ENCODE results near the gene NOL11. TPM values are rescaled to one million over a fixed set of nuclear protein-coding genes. Genes with fewer than 3 reads are reported as not detected.

Gene NOL11
- total and polyA plus RNA-seq, 2 of the 8 experiments (the other 6 are each of a cell fraction or from before 2014, with no cell fraction given), result 58.0 to 97.2 TPM

DNA sequence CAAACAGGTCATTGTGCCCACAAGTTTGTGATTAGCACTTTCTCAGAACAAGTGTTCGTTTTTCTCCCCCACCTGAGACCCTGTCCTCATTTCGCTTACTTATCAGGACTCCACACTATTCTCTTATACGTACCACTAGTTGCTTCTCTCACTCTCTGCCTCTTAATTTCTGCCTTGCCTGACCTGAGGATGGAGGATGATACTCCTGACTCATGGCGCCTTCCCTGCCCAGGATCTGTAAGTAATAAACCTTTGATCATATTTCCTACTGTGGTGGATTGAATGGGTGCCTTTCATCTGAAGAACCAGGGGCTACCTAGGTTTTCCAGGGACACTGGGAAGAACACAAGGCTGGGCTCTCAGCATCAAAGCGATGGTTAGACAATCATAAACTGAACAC is 67.8 kb downstream of the NOL11 start:
- Histone ChIP-seq H3K14ac (ENCODE audit: insufficient read length) (no peak overlapping the region), H3K4ac (replicated peaks; ENCODE audit: insufficient read length, low read depth, low read length) (no peak overlapping the region), H3K79me1 (ENCODE audit: low read depth, low read length) (no peaks in the 10 kb centered on the region), H2BK15ac (ENCODE audit: low read length) (no peak overlapping the region), H4K8ac (ENCODE audit: extremely low read depth, insufficient read depth, low read length) (no peak overlapping the region), H4K20me1 (replicated peaks in 1 of 2; ENCODE audit: control insufficient read depth in 1 of 2, insufficient read depth in 2 of 2, low read length in 2 of 2) (no peaks in the 10 kb centered on the region), H2AK5ac (ENCODE audit: low read depth, low read length) (no peak overlapping the region), H2BK120ac (replicated peaks; ENCODE audit: low read depth, low read length) (no peak overlapping the region), H3K79me2 (ENCODE audit: control insufficient read depth in 1 of 2, insufficient read depth in 2 of 2, low read length in 2 of 2) (no peaks in the 10 kb centered on the region), H3K18ac (ENCODE audit: extremely low read depth, low read length) (no peak overlapping the region), H3K27ac (ENCODE audit: low read depth, low read length) (no peak overlapping the region), H3K36me3 (ENCODE audit: control insufficient read depth in 2 of 4, insufficient read depth in 4 of 4, low read length in 3 of 4) (no peaks in the 10 kb centered on the region), H3K9ac (replicated peaks in 1 of 4; ENCODE audit: extremely low read depth in 1 of 4, low read depth in 3 of 4, low read length in 3 of 4) (no peak overlapping the region), H3K23ac (ENCODE audit: insufficient read length) (no peak overlapping the region), H3K4me2 (ENCODE audit: insufficient read depth in 1 of 2, low read depth in 2 of 2, low read length in 2 of 2) (no peak overlapping the region), H3K56ac (replicated peaks; ENCODE audit: insufficient read length, low read depth, low read length) (no peak overlapping the region), H3K23me2 (ENCODE audit: low read depth, low read length) (no peaks in the 10 kb centered on the region; the same call in 1 of the 2 replicates), H4K5ac (ENCODE audit: insufficient read length, low read depth, low read length) (no peak overlapping the region), H2BK12ac (ENCODE audit: low read depth, low read length) (no peak overlapping the region), H3K27me3 (replicated peaks in 1 of 4; ENCODE audit: control insufficient read depth in 3 of 4, extremely low read depth in 1 of 4, insufficient read depth in 3 of 4, low read length in 3 of 4) (no peaks in the 10 kb centered on the region; a peak in 1 of 7 replicates), H2BK20ac (ENCODE audit: low read length) (no peak overlapping the region), H2AFZ (ENCODE audit: low read length) (no peak overlapping the region), H3K4me1 (replicated peaks in 1 of 4; ENCODE audit: control insufficient read depth in 3 of 4, insufficient read depth in 4 of 4, low read length in 3 of 4) (no peaks in the 10 kb centered on the region), H3K4me3 (ENCODE audit: extremely low read depth in 1 of 4, insufficient read depth in 2 of 4, low read depth in 3 of 4, low read length in 4 of 4) (no peak overlapping the region), H2BK5ac (ENCODE audit: low read depth, low read length) (no peak overlapping the region), H3K9me3 (ENCODE audit: insufficient read depth in 2 of 2, low read depth in 1 of 2, low read length in 1 of 2) (no peaks in the 10 kb centered on the region), H4K91ac (replicated peaks; ENCODE audit: insufficient read length, low read length) (no peak overlapping the region)
- 90% methylated on average over 5 of the region's 5 CpGs; no CpG with 5 or more reads in 1 of the 2 experiments for WGBS, 2 experiments (ENCODE audit: extremely low coverage in 1 of 2, insufficient coverage in 1 of 2, insufficient read length in 1 of 2, insufficient replicate concordance in 2 of 2, low coverage in 1 of 2, low lambda C conversion rate in 2 of 2, missing lambda C conversion rate in 1 of 2)
- ChIA-PET POLR2A (ENCODE audit: partially characterized antibody) (no interaction called here), CTCF (ENCODE audit: partially characterized antibody) (interaction anchor here (2.1 kb wide), 1 partner anchor 14 kb away, joined by 8 read pairs; no protein-coding TSS in a partner anchor)
- DNase-seq (ENCODE audit: low read depth in 1 of 2, low spot score in 2 of 2), result no peak
- FAIRE-seq, result no peak
- TF ChIP-seq BACH1 (IDR thresholded peaks at IDR 0.05; ENCODE audit: low read length) (no peak), KDM5A (IDR thresholded peaks at IDR 0.05; ENCODE audit: low read length) (no peak), RBBP5 (IDR thresholded peaks at IDR 0.05; ENCODE audit: borderline replicate concordance, low read depth, low read length) (no peak), KDM1A (IDR thresholded peaks at IDR 0.05; ENCODE audit: borderline replicate concordance, low read length) (no peak), CBX5 (IDR thresholded peaks at IDR 0.05; ENCODE audit: low read depth, low read length) (no peak), RNF2 (IDR thresholded peaks at IDR 0.05; ENCODE audit: borderline replicate concordance, low read depth, low read length, missing control alignments, poor library complexity, severe bottlenecking) (no peak), SUZ12 (IDR thresholded peaks at IDR 0.05; ENCODE audit: low read length) (no peak), GTF2F1 (IDR thresholded peaks at IDR 0.05; ENCODE audit: borderline replicate concordance, low read depth, low read length) (no peak), SIX5 (IDR thresholded peaks at IDR 0.05; ENCODE audit: low read depth, low read length) (no peak), NRF1 (IDR thresholded peaks at IDR 0.05; ENCODE audit: low read depth, low read length) (no peak), RXRA (IDR thresholded peaks at IDR 0.05; ENCODE audit: insufficient read depth, low read depth, low read length) (no peak)
- TF ChIP-seq, protein P1, sequence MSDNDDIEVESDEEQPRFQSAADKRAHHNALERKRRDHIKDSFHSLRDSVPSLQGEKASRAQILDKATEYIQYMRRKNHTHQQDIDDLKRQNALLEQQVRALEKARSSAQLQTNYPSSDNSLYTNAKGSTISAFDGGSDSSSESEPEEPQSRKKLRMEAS (IDR thresholded peaks at IDR 0.05), result no peak
- TF ChIP-seq, protein P2, sequence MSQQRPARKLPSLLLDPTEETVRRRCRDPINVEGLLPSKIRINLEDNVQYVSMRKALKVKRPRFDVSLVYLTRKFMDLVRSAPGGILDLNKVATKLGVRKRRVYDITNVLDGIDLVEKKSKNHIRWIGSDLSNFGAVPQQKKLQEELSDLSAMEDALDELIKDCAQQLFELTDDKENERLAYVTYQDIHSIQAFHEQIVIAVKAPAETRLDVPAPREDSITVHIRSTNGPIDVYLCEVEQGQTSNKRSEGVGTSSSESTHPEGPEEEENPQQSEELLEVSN (IDR thresholded peaks at IDR 0.05), result no peak
